Measurements from ENCODE around the gene RNF144B.

RNF144B gene

DNA sequence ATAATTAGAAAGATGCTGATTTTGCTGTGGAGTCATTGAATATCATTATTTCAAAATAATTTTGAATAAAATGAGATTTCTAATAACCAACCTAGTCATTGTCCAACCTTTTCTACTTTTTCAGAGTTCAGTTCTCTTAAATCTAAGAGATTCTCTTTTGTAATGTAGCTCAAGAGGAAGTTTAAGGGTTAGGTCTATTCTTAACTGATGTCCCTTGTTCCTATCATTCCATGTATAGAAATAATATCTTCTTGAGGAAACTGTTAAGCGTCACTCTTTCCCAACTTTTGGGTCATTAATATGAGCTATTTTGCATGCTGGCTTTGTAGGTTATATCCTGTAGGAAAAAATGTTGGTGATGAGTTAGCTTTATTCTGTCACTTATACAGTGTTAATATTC, 27.0 kb downstream of the RNF144B start:
- in situ Hi-C loops (cut with MboI; ENCODE audit: low sequenced_read_pairs, unreplicated experiment): no loop called here
- DNase-seq (ENCODE audit: low spot score): no peak
- TF ChIP-seq, protein P1, sequence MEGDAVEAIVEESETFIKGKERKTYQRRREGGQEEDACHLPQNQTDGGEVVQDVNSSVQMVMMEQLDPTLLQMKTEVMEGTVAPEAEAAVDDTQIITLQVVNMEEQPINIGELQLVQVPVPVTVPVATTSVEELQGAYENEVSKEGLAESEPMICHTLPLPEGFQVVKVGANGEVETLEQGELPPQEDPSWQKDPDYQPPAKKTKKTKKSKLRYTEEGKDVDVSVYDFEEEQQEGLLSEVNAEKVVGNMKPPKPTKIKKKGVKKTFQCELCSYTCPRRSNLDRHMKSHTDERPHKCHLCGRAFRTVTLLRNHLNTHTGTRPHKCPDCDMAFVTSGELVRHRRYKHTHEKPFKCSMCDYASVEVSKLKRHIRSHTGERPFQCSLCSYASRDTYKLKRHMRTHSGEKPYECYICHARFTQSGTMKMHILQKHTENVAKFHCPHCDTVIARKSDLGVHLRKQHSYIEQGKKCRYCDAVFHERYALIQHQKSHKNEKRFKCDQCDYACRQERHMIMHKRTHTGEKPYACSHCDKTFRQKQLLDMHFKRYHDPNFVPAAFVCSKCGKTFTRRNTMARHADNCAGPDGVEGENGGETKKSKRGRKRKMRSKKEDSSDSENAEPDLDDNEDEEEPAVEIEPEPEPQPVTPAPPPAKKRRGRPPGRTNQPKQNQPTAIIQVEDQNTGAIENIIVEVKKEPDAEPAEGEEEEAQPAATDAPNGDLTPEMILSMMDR (IDR thresholded peaks at IDR 0.05; ENCODE audit: borderline replicate concordance, control extremely low read depth, extremely low read depth, insufficient read depth, missing control alignments): no peak

DNA sequence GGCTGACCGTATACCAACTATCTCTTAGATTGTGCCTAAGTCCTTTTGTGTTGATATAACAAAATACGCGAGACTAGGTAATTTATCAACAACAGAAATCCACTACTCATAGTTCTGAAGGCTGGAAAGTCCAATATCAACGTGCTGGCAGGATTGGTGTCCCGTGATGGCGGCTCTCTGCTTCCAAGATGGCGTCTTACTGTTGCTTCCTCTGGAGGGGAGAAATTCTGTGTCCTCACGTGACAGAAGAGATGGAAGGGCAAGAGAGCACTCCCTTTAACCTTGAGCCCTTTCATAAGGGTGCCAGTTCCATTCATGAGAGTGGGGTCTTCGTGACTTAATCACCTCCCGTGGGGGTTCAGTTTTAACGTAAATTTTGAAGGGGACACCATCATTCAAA, 28.1 kb downstream of the RNF144B start:
- in situ Hi-C loops (cut with MboI; ENCODE audit: low sequenced_read_pairs, unreplicated experiment): no loop called here
- TF ChIP-seq, protein P1 (IDR thresholded peaks at IDR 0.05; ENCODE audit: borderline replicate concordance, control extremely low read depth, extremely low read depth, insufficient read depth, missing control alignments): no peak
- no peak for DNase-seq (ENCODE audit: low spot score)

DNA sequence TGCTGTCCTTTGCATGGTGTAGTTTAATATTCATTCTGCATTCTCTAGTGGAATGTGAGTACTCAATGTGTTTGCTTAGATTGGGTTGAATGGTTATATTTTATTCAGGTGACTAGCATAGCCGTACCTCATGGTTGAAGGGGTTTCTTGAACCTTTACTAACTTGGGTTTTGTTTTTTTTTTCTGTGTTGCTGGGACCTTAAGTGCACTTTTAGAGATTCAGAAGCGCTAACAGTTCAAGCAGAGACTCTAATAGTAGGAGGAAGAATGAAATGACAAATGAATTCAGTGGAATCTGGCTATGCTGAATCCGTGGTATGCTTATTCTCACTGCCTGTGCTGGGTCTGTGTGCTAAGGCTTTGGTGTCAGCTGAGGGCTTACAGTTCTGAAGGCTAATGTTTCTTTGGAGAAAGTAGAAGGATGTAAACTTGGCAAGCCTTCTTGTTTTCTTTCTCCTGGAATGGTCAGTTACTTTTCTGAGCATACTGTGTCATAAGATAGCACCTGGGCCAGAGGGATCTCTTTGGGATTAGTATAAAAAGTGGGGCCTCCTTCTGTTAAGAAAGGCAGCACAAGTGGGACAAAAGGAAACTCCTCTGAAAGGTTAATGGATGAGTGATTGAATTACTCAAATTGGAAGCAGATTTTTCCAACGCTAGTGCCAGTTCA, 28.7 kb downstream of the RNF144B start:
- DNase-seq (ENCODE audit: low spot score): no peak
- in situ Hi-C loops (cut with MboI; ENCODE audit: low sequenced_read_pairs, unreplicated experiment): no loop called here
- TF ChIP-seq, protein P1 (IDR thresholded peaks at IDR 0.05; ENCODE audit: borderline replicate concordance, control extremely low read depth, extremely low read depth, insufficient read depth, missing control alignments): no peak

DNA sequence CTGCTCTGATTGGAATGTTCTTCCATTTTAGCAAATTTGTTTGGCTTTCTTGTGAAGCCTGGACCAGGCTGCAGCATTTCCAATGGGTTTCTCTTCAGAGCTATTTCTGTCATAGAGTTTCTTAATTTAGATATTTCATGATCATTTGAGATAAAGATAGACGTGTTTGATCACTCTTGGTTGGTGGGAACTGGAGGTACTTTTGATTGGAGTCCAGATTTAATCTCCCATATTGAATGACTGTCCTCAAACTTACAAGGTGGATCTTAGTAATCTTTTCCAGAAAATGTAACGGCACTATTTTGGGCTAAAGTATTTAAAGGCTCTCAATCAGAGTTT, 29.2 kb downstream of the RNF144B start:
- no peak for DNase-seq (ENCODE audit: low spot score)
- TF ChIP-seq, protein P1 (IDR thresholded peaks at IDR 0.05; ENCODE audit: borderline replicate concordance, control extremely low read depth, extremely low read depth, insufficient read depth, missing control alignments): no peak
- in situ Hi-C loops (cut with MboI; ENCODE audit: low sequenced_read_pairs, unreplicated experiment): no loop called here

DNA sequence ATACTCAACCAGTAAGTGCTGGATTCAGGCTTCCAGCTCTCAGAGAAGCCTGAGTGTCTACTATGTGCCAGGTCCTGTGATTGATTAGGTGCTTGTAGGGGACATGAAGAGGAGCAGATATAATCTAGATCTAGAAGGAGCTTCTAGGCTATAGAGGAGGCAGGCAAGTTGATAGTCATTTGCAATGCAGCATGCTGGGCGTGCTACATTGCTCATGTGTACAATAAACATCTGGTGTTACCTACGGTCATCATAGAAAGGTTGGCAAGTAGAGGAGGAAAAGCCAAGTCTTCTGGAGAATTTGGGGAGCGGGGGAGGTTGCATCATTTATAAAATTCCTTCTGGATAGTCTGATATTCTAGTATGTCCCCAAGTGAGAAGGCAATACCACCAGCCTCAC, 33.2 kb downstream of the RNF144B start:
- TF ChIP-seq, protein P1 (IDR thresholded peaks at IDR 0.05; ENCODE audit: borderline replicate concordance, control extremely low read depth, extremely low read depth, insufficient read depth, missing control alignments): no peak
- in situ Hi-C loops (cut with MboI; ENCODE audit: low sequenced_read_pairs, unreplicated experiment): no loop called here
- no peak for DNase-seq (ENCODE audit: low spot score)

DNA sequence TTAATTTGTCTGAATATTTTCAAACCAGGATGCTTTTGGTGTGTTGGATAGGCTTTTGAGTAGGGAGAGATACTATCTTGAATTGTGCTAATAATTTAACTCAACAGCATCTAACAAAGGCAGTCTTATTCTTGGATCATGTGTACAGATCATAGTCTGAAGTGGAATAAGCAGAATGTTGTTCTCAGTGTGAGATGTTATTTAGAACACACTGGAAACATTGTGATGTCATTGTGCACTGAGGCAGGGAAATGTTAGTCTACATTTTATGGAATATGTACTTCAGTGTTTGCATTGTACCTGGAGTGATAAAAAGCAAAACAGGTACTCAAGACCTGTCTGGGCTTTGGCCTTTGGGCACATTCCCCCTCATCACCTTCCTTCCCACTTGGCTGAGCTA, 35.0 kb downstream of the RNF144B start:
- TF ChIP-seq, protein P1 (IDR thresholded peaks at IDR 0.05; ENCODE audit: borderline replicate concordance, control extremely low read depth, extremely low read depth, insufficient read depth, missing control alignments): no peak
- no peak for DNase-seq (ENCODE audit: low spot score)
- in situ Hi-C loops (cut with MboI; ENCODE audit: low sequenced_read_pairs, unreplicated experiment): no loop called here
